Kidney capillary endothelial cell (primary cell): ENCODE data around the gene AKAP7.
A peak's percentile ranks its signal among the peaks of the same experiment; 100 is the strongest.

ENCODE experiments used
- DNase-seq: peaks from one replicate; pipeline ENCODE4 v3.0.0-alpha.2; 2018; ENCODE audit warnings: low spot score

AKAP7 gene

DNA sequence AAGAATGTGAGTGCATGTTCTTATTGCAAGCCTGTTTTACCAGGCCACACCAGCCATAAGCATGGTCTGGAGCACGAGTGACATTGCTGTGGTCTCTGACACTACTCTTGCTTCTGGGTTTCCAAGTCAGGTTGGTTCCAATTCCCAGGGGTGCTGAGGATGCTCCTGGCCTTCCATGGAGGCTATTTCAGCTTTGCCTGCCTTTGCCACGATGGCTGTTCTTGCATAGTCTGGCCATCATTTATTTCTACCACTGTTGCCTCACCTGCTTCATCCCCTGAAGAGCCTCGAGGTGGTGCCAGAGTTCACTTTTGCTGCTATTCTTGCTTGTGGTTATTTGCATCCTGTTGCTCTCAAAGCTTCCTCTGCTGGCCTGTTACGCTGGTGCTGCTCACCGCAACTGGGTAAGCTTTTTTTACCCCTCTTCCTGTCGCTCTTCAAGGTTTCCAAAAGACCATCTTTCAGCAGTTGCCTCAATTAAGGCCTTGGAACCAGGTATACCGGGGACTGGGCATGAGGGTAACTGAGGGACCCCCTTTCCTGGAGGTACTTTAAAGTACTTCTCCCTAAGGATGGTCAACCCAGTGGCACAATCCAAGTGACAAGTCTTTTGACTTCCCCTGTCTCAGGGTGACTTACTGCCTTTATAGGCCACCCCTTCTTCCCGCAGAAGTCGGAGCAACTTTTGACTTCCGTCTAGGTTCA is 64.5 kb downstream of the AKAP7 start:
- DNase-seq, result peak; percentile 44

DNA sequence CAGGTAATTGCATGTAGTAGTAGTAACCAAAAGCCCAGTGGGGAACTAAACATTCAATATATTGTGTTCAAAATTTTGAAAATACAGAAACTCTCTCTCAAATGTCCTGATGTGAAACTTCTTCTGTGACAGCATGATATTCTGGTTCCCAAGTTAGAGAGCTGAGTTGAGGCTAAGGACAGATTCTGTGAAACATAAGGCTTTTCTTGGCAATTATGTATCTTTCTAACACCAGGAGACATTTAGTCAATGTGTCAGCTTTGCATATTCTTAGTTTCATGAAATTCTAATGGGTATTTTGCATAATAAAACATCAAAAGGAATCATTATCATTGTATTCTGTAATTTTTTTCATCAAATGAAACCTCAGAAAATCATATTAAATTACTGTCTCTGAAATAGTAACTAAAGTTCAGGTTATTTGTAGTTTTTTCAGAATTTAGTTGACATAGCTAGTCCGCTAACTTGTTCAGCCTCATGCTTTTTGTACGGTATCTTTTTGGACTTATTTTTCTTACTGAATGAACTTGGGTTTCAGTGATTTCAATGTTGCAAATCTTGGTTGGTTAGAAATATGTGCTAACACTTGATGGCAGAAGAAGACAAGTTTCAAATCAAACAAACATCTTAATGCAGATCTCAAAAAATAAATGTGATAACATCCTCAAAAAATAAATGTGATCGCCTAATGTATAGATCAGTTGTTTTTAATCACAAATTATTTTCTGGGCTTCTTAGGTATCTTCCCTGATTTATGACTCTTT is 70.4 kb downstream of the AKAP7 start:
- DNase-seq, result no peak

DNA sequence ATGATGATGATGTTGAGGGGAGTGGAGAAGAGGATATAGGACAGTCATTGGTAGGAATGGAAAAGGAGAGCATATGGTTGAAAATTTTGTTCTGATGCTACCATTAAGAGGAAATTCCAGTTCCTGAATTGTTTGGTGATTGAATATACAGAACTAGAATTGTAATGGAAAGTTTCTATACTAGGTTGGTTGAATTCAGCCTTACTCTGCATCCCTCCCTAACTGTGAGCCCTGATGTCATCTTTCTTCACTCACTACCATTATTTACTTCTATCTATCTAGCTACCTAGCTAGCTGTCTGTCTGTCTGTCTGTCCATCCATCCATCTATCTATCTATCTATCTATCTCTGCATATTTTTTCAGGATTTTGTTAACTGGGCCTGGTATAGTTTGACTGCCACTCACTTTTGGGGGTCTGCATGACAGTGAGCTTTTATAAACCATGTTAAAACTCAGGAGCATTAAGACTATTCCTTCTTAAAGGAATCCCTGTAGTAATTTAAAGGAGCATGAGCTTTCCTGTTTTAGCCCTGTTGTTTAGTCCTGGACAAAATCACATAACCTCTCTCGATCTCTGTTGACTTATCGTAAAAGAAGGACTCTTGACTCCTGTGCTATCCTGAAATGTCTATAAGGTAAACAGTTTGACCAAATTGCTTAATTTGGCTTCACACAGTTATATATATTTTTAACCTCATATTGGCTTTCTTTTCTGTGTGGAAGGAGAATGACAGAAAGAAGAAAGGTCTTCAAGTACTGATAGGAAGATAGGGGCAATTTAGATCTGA is 71.4 kb downstream of the AKAP7 start:
- DNase-seq, result no peak

GRCh38 chr6:131208787-131209186 is 73.5 kb downstream of the AKAP7 start:
- DNase-seq, result no peak

DNA sequence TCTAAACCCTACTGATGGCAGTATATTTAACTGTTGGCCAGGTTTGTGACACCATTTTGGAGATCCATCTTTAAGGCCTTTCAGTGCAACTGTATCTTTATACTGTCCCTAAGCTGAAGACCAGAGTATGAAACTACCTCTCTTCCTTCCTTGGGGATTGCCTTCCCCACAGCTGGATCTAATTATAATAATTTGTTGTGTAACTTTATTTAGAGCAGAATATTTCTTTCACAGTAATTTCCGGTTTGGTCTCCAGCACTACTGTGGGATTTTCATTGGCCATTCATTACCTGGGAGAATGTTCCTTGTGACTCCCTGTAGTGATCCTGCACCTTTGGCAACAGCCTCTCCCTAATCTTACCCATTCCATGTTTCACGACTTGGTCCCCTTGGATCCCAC is 75.2 kb downstream of the AKAP7 start:
- DNase-seq, result no peak

GRCh38 chr6:131212024-131212423 is 76.8 kb downstream of the AKAP7 start:
- no peak for DNase-seq

DNA sequence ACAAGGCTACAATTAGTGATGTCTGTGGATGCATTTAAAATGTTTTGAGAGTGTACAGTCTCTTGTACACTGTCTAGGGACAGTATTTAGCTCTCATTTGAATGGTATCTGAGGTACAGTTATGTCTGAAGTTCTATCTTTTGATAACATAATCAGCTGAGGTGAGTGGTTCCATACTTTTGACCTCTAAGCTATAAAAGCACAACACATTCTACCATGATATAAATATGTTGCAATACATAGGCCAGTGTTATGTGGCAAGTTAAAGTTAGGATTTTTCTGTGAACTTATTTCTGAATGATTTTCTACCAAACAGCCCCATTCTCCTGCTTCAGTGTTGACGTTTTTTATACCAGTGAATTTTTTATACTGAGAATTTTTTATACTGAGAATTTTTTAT is 77.6 kb downstream of the AKAP7 start:
- DNase-seq, result no peak

GRCh38 chr6:131213501-131213990 is 78.3 kb downstream of the AKAP7 start:
- DNase-seq, result no peak

DNA sequence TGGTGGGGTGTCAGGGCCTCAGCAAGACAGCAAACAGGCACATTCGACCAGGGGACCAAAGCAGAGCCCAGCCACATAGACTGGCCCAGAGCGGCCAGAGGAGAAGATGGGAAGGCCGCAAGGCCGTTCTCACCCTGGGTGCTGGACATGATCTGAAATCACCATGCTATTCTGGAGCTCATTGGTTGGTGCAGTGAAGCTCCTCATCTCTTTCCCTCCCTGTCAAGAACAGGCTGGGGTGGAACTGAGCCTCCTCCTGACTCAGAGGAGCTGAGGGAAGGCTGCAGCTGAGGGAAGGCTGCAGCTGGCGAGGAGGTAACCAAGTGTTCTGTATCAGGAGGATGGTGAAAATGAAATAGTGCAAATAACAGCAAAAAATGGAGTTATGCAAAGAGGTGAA is 80.0 kb downstream of the AKAP7 start:
- DNase-seq, result no peak

- DNase-seq, result no peak
These were observed 81.0 kb downstream of the AKAP7 start for GRCh38 chr6:131216246-131216645.

DNA sequence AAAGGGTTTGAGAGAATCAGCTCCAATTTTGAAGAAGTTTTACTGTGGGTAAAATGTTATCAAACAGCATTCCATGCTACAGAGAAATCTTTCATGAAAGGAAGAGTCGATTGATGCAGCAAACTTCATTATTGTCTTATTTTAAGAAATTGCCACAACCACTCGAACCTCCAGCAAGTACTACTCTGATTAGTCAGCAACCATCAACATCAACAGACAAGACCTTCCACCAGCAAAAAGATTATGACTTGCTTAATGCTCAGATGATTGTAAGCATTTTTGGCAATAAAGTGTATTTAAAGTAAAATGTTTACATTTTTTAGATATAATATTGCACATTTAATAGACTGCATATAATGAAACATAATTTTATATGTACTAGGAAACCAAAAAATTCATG is 87.5 kb downstream of the AKAP7 start:
- no peak for DNase-seq

GRCh38 chr6:131223416-131223815 is 88.1 kb downstream of the AKAP7 start:
- DNase-seq, result no peak

DNA sequence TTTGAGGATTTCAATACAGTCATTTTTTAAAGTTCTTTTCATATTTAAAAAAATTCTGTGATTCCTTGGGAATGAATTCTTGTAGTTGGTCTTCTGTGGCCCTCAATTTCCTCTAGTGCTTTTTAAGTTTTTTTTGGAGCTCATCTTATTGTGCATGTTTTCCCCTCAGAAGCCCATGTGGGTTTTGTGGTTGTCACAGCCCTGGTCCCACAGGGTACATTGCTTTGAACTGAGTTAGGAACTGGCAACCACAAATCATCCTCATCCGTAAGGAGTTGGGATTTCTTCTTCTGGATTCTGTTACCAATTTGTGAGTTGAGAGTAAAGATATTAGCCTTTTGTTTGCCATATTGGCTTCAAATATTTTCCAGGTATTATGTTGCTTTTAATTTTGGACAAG is 89.9 kb downstream of the AKAP7 start:
- DNase-seq, result no peak

GRCh38 chr6:131225959-131226358 is 90.7 kb downstream of the AKAP7 start:
- DNase-seq, result no peak

DNA sequence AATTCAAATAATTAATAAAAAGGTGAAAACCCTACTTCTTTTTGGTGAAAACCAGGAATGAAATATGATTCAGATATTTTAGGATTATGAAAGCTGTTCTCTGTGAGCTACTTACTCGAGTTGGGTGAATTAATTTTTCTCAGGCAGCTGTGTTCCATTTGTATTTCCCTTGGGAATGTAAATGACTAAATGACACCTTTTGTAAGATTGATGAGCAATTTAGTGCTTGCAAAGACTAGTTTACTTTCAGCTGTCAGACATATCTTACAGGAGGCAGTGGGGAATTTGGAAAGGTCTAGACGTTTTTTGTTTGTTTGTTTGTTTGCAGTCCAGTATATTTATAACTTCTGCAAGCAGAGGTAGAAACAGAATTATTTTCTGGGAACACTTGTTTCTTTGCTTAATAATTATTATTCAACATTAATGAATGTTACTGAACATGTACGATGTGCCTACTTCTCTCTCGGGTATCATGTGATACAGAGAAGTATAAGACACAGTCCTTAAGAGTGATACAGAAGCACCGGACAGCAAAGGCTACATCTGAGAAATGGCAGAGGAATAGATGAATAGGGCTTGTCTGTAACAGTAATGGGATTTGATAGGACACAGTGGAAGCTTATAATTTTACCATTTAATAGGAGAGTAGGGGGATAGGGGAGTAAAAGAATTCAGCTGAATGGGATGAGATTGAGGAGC is 91.3 kb downstream of the AKAP7 start:
- no peak for DNase-seq

- no peak for DNase-seq
These were observed 91.9 kb downstream of the AKAP7 start for GRCh38 chr6:131227158-131227543.

DNA sequence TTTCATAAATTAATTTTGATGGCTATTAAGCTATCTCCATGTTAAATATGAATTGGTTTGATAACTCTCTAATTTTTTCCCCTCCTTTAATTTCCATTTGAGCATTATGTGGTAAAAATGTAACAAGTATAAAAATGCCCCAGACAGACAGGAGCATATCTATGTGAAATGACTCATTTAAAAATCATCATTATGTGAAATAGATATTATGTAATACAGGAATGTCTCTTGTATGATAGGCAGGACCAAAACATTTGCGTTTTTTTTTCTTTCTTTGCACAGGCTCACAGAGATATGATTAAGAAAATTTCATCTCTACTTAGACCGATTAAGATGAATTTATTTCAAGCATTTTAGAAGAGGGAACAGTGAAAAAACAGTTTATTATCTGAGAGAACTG is 95.8 kb downstream of the AKAP7 start:
- DNase-seq, result no peak

DNA sequence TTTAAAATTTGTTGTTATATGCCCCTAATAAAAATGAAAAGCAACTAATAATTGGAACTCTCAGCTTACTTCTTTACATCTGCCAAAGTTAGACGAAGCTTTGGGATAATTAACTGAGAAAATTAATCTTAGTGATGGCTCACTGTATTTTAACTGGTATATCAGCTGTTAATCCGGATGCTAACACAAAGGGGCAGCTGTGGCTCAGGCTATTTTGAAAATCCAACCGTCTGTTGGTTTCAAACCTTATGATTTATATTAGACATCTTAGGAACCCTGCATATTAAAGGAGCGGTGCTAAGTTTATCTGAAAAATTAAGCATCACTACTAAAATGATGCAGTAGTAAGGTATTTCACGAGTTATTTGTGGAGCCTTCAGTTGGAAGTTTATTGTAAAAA is 96.6 kb downstream of the AKAP7 start:
- DNase-seq, result no peak

DNA sequence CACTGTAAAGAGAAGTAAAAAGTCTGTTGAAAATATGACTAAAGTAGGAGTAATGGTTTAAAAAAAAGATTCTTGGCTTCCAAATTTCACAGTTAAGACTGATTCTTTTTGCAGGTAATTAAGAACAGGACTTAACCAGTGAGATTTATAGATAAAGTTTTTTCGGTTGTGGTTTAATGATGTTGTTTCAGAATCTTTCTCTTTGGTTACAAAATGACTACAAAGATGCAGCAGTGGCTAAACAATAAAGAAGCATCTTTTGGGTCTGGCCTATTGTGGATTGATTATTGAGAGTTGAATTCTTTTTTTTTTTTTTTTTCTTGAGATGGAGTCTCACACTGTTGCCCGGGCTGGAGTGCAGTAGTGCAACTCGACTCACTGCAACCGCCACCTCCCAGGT is 109.7 kb downstream of the AKAP7 start:
- no peak for DNase-seq

DNA sequence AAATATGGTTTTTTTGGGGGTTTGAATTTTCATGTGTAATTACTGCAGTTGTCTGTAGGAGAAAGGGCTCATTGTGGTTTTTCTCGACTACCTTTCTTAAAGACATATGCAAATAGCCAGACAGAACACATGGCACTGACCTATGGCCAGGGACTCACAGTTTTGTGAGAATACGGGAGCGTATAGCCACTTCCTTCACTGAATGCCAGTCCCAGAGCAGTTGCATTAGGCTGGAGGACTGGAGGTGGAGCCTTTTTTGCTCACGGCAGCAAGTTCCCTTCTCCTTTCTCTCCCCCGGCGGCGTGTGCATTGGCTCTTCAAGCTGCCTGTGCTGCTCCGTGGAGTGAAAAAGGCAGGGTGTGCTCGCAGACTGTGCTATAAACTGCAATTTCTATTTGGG is 114.9 kb downstream of the AKAP7 start:
- DNase-seq, result no peak

GRCh38 chr6:131250936-131251335 is 115.7 kb downstream of the AKAP7 start:
- no peak for DNase-seq

DNA sequence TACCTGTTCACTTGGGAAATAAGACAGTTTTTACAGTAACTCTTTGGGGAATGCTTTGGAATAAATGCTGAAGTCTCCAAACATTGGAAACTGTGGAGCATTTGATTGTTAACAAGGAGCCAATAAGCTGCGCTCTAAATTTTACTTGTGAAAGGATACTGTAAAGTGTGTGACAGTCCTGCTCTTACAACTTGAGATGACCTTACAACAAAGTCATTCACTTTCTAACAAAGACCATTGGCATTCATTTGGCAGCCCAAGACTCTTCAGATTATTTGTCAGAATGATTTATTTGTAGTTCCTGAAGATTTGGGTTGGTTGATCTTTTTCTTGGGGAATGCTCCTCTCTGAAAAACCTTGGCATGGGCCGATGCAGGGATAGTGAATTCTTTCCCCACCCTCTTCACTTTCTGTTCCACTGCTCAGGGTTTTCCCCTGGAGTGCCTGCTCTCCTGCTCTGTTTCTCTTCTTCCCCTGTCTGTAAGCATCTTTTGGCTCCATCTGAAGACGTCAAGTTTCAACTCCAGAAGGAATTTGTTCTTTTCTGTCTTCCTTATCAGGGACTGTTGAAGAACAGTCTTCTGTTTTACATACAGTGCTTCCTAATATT is 116.4 kb downstream of the AKAP7 start:
- DNase-seq, result no peak
